Thyroid gland (tissue), 4 donors: ENCODE results near the gene RAB43. TPM values are rescaled to one million over a fixed set of nuclear protein-coding genes. Genes with fewer than 3 reads are reported as not detected.

ENCODE experiments used
- DNase-seq, 2 donors: peaks; one replicate each; pipeline ENCODE4 v3.0.0-alpha.2; 2019
- H3K27ac ChIP-seq, 3 donors: fragments of 200-600 bp; sonication (generic); 1 replicate in 2 of 3; 2 replicates in 1 of 3; pipeline ENCODE4 v1.5.1; 2016 to 2019; ENCODE audit warnings: mild to moderate bottlenecking in 1 of 3, moderate library complexity in 1 of 3
- H3K27me3 ChIP-seq: fragments of 200-600 bp; sonication (generic); one replicate; pipeline ENCODE4 v1.5.1; 2019
- H3K36me3 ChIP-seq, 2 donors: fragments of 200-600 bp; sonication (generic); one replicate each; pipeline ENCODE4 v1.5.1; 2016 to 2019
- H3K4me1 ChIP-seq, 2 donors: fragments of 200-600 bp; sonication (generic); one replicate each; pipeline ENCODE4 v1.5.1; 2017 to 2019
- H3K4me3 ChIP-seq, 3 donors: fragments of 200-600 bp; sonication (generic); replicated peaks in 1 of 3; 1 replicate in 2 of 3; 2 replicates in 1 of 3; pipeline ENCODE4 v1.5.1; 2016; ENCODE audit warnings: mild to moderate bottlenecking in 1 of 3
- H3K9me3 ChIP-seq: fragments of 200-600 bp; sonication (generic); one replicate; pipeline ENCODE4 v1.5.1; 2017
- POLR2A ChIP-seq, 2 donors: fragments of 450-650 bp; IDR thresholded peaks; one replicate each; pipeline ENCODE4 v1.6.1; 2017; ENCODE audit warnings: antibody characterized with exemption in 2 of 2, mild to moderate bottlenecking in 2 of 2, moderate library complexity in 1 of 2
- WGBS, 2 donors: methylation state at CpG; one replicate each; pipeline ENCODE4 v1.1.5; 2017; 5-methylcytosine and 5-hydroxymethylcytosine counted together
- intact Hi-C: fragments of 100-400 bp; cut with DNase I; formaldehyde crosslinking; loops from one replicate; pipeline ENCODE4 v1.15.1; 2023
- total RNA-seq, 4 donors: library from RNA; depleted of rRNA; stranded (reverse); fragments of >200 nt; gene quantifications; one replicate each; pipeline ENCODE4 v1.2.3, GENCODE V29; 2016
- TF ChIP-seq, protein P1 (sequence below), 6 experiments: fragments of 200-600 bp in 3 of 6; fragments of 450-650 bp in 3 of 6; sonication (generic) in 3 of 6; IDR thresholded peaks; one replicate each; pipeline ENCODE4 v1.5.1; 2016 to 2019; ENCODE audit warnings: antibody characterized with exemption in 6 of 6, mild to moderate bottlenecking in 2 of 6, inconsistent platforms in 1 of 6, moderate library complexity in 1 of 6

The RAB43 gene
- total RNA-seq, 4 donors from 2014 or later, result 22.8 to 34.4 (median 26.1) TPM

DNA sequence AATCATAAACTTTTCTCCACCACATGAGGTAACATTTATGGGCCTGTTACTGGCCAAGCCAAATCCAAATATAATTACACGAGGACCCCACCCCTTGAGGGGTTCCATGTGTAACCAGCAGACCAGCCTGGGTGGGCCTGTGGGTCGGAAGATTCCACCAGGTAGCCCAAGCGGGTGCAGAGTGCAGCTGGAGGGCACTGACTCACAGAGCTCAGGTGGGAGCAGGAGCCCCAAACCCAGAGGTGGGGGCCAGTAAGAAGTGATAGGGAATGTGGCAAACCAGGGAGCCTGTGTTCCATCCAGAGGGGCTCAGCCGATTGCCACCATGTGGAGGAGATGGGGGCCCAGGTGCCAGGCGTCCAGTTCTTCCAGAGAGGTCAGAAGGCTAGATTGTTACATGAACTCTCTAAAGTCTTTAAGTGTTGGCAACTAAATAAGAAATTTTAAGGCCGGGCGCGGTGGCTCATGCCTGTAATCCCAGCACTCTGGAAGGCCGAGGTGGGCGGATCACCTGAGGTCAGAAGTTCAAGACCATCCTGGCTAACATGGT is 58.4 kb downstream of the RAB43 start:
- no peak overlapping the region for H3K4me3 ChIP-seq
- H3K4me1 ChIP-seq, result peaks cover 10 to 15% of the 10 kb centered on the region in 2 donors
- intact Hi-C loops, result no loop called here
- no peaks in the 10 kb centered on the region for H3K27me3 ChIP-seq
- no peaks in the 10 kb centered on the region for H3K36me3 ChIP-seq
- no peaks in the 10 kb centered on the region for H3K9me3 ChIP-seq
- no peak overlapping the region for H3K27ac ChIP-seq
- no peak for TF ChIP-seq POLR2A (IDR thresholded peaks at IDR 0.05)
- TF ChIP-seq, protein P1, sequence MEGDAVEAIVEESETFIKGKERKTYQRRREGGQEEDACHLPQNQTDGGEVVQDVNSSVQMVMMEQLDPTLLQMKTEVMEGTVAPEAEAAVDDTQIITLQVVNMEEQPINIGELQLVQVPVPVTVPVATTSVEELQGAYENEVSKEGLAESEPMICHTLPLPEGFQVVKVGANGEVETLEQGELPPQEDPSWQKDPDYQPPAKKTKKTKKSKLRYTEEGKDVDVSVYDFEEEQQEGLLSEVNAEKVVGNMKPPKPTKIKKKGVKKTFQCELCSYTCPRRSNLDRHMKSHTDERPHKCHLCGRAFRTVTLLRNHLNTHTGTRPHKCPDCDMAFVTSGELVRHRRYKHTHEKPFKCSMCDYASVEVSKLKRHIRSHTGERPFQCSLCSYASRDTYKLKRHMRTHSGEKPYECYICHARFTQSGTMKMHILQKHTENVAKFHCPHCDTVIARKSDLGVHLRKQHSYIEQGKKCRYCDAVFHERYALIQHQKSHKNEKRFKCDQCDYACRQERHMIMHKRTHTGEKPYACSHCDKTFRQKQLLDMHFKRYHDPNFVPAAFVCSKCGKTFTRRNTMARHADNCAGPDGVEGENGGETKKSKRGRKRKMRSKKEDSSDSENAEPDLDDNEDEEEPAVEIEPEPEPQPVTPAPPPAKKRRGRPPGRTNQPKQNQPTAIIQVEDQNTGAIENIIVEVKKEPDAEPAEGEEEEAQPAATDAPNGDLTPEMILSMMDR (IDR thresholded peaks at IDR 0.05), result no peak
- WGBS, 2 donors, result 90 to 94% methylated on average over 9 to 10 of the region's 10 CpGs
- no peak for DNase-seq

DNA sequence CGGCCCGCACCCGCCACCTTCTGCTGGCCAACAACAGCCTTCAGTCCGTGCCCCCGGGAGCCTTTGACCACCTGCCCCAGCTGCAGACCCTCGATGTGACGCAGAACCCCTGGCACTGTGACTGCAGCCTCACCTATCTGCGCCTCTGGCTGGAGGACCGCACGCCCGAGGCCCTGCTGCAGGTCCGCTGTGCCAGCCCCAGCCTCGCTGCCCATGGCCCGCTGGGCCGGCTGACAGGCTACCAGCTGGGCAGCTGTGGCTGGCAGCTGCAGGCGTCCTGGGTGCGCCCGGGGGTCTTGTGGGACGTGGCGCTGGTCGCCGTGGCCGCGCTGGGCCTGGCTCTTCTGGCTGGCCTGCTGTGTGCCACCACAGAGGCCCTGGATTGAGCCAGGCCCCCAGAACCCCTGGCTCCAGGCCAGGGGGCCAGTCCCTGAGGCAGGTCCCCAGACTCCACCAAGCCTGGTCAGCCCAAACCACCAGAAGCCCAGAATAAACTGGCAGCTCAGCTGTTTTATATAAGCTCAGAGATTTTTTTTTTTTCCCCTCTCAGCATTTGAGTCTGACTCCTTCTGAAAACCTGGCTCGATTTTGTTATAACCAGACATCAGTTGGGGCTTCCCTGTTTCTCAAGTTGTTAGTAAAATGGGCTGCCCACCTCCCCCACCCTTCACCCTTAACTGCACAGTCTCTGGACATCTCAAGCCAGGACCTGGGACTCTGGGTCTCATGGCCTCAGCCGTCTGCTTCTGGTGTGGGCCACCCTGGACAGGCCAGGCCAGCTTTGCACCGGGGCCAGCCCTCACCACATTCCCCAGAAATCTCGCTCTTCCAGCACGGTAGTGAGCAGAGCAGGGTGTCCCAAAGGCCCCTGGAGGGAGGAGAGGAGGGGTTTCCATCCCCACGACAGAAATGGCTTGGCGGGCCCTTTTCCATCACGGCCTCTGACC is 59.4 kb downstream of the RAB43 start:
- peaks cover 11 to 18% of the 10 kb centered on the region in 2 donors for H3K4me1 ChIP-seq
- intact Hi-C loops, result no loop called here
- no peaks in the 10 kb centered on the region for H3K9me3 ChIP-seq
- H3K27me3 ChIP-seq, result no peaks in the 10 kb centered on the region
- no peak for DNase-seq
- TF ChIP-seq POLR2A (IDR thresholded peaks at IDR 0.05), result no peak
- TF ChIP-seq, protein P1 (IDR thresholded peaks at IDR 0.05), result no peak
- 73 to 93% methylated on average over 11 to 25 of the region's 32 CpGs for WGBS, 2 donors
- no peak overlapping the region for H3K27ac ChIP-seq
- no peak overlapping the region for H3K4me3 ChIP-seq
- no peaks in the 10 kb centered on the region for H3K36me3 ChIP-seq

DNA sequence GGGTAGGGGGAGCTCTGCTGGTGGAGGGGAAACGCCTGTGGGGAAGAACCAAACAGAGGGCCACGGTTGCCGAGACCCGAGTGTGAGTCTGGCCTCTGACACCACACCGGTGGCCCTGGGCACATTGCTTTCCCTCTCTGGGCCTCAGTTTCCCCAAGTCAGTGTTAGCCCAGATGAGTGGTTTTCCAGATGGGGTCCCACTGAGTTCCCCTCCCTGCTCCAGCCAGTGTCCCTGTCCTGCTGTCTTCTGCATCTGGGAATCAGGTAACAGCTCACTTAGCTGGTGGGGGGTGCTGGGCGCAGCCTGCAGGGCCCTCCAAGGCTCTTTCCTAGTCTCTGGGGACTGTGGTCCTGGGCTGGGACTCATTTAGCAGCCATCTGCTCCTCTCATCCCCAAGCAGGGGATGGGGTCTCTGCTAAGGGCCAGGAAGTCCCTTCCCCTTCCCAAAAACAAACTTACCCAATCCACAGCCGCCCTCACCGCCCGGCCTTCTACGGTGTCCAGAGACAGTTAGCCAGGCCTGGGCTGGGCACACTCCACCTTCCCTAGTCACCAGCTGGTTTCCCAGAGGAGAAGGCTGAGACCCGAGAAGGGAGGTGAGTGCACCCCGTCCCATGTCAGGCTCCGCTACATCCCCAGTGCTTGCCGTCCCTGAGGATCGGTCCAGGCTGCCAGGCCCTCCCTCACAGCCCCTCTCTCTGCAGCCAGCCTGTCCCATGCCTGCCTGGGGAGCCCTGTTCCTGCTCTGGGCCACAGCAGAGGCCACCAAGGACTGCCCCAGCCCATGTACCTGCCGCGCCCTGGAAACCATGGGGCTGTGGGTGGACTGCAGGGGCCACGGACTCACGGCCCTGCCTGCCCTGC is 60.3 kb downstream of the RAB43 start:
- DNase-seq, result no peak
- Histone ChIP-seq H3K27me3 (no peaks in the 10 kb centered on the region), H3K36me3 (no peaks in the 10 kb centered on the region), H3K4me1 (peaks cover 11 to 18% of the 10 kb centered on the region in 2 donors), H3K4me3 (no peak overlapping the region), H3K27ac (no peak overlapping the region), H3K9me3 (no peaks in the 10 kb centered on the region)
- 89 to 94% methylated on average over 16 to 17 of the region's 19 CpGs for WGBS, 2 donors
- intact Hi-C loops, result no loop called here
- no peak for TF ChIP-seq POLR2A (IDR thresholded peaks at IDR 0.05)
- TF ChIP-seq, protein P1 (IDR thresholded peaks at IDR 0.05), result no peak

DNA sequence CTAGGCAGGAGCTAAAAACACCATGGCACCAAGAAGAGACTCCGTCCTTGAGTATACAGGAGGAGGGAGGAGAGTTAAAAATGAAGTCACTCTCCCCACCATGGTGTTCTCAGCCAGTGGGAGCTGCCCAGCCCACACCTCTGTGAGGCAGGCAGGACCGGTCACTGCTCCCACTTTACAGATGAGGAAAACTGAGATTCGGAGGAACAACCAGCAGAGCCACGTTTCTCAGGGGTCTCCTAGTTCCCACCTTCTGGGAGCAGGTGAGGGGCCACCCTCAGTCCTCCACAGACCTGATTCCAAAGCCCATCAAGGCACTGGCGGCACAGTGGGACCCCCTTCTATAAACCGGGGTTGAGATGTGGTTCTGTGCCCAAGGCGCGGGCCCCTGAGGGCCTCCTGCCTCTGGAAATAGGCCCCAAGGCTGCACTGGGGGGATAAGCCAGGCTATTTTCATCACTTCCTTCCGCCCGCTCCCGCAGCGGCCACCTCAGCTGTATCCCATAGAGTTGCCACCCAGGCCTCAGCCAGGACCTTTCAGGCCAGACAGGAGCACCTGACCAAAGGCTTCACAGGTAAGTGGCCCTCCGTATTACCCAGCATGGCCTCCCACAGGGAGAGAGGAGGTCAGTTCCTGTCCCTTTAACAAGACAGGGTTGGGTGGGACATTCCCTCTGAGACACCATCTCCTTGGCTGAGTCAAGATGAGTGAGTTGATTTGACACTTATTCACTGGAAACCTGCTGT is 61.2 kb downstream of the RAB43 start, which contains the start of gene GP9:
Gene GP9, plus strand, starts transcription at position 504 of the 747 bp plus-strand sequence. CDS start 961 bp downstream, outside the sequence.
- WGBS, 2 donors, result 75 to 92% methylated on average over 12 to 13 of the region's 13 CpGs

More for the DNA sequence above, 61.2 kb downstream of the RAB43 start, which contains the start of gene GP9:
- Histone ChIP-seq H3K27me3 (no peaks in the 10 kb centered on the region), H3K4me1 (peaks cover 11 to 18% of the 10 kb centered on the region in 2 donors), H3K9me3 (no peaks in the 10 kb centered on the region), H3K4me3 (no peak within 1 kb of the TSS), H3K27ac (no peak within 1 kb of the TSS), H3K36me3 (no peaks in the 10 kb centered on the region)
- no peak for DNase-seq
- TF ChIP-seq, protein P1 (IDR thresholded peaks at IDR 0.05), result no peak
- no peak for TF ChIP-seq POLR2A (IDR thresholded peaks at IDR 0.05)
- intact Hi-C loops, result no loop called here
